ENCODE results near the gene SPEG. TPM values are rescaled to one million over a fixed set of nuclear protein-coding genes. Genes with fewer than 3 reads are reported as not detected.

The SPEG gene
- total and polyA plus RNA-seq, 2 donors, result 1.3 to 19.8 TPM

DNA sequence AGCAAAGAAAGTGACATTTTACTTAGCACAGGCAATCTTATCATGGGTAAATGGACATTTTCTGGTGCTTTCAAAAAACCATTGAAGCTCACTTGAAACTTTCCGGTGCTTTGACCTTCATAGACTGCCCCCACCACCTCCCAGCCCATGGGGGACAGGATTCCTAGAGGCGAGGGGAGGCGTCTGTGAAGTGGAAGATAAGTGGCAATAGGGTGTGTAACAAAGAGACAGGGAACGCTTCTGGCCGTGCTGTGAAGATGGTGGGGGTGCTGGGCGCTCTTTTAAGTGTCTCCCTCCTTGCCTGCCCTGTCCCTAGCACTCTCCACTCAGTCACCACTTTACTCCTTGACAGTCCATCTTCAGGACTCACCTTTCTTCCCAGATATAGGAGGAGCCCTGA, 40.6 kb downstream of the SPEG start:
- H3K27me3 ChIP-seq (ENCODE audit: control insufficient read depth in 2 of 2, insufficient read depth in 1 of 2, low read length in 1 of 2), result peaks cover 0 to 44% of the 10 kb centered on the region in 2 donors
- no peaks in the 10 kb centered on the region for H3K36me3 ChIP-seq (ENCODE audit: control insufficient read depth in 2 of 2, insufficient read depth in 2 of 2, low read length in 1 of 2)
- no peak for DNase-seq (ENCODE audit: low read depth in 6 of 9, low spot score in 9 of 9)
- no peaks in the 10 kb centered on the region for H3K9me3 ChIP-seq (ENCODE audit: control insufficient read depth in 2 of 2, insufficient read depth in 1 of 2, low read length in 1 of 2)
- WGBS, result 96% methylated on average over 6 of the region's 6 CpGs
- H3K4me3 ChIP-seq (ENCODE audit: low read length in 2 of 2), result no peak overlapping the region
- no peak overlapping the region for H3K27ac ChIP-seq (ENCODE audit: low read depth in 1 of 2, low read length in 1 of 2)
- H3K4me1 ChIP-seq (ENCODE audit: control insufficient read depth in 2 of 2, insufficient read depth in 2 of 2, low read length in 2 of 2), result no peaks in the 10 kb centered on the region

- peaks cover 0 to 49% of the 10 kb centered on the region in 2 donors for H3K27me3 ChIP-seq (ENCODE audit: control insufficient read depth in 2 of 2, insufficient read depth in 1 of 2, low read length in 1 of 2)
- no peaks in the 10 kb centered on the region for H3K4me1 ChIP-seq (ENCODE audit: control insufficient read depth in 2 of 2, insufficient read depth in 2 of 2, low read length in 2 of 2)
- WGBS, result 52% methylated on average over 14 of the region's 14 CpGs
- H3K36me3 ChIP-seq (ENCODE audit: control insufficient read depth in 2 of 2, insufficient read depth in 2 of 2, low read length in 1 of 2), result no peaks in the 10 kb centered on the region
- peak in 3 of 9 donors; percentile 46 to 67 (median 63) for DNase-seq (ENCODE audit: low read depth in 6 of 9, low spot score in 9 of 9)
- H3K27ac ChIP-seq (ENCODE audit: low read depth in 1 of 2, low read length in 1 of 2), result no peak overlapping the region
- H3K9me3 ChIP-seq (ENCODE audit: control insufficient read depth in 2 of 2, insufficient read depth in 1 of 2, low read length in 1 of 2), result no peaks in the 10 kb centered on the region
- H3K4me3 ChIP-seq (ENCODE audit: low read length in 2 of 2), result no peak overlapping the region
Measured at GRCh38 chr2:219475697-219476651, 41.3 kb downstream of the SPEG start.

- no peaks in the 10 kb centered on the region for H3K36me3 ChIP-seq (ENCODE audit: control insufficient read depth in 2 of 2, insufficient read depth in 2 of 2, low read length in 1 of 2)
- peaks cover 0 to 56% of the 10 kb centered on the region in 2 donors for H3K27me3 ChIP-seq (ENCODE audit: control insufficient read depth in 2 of 2, insufficient read depth in 1 of 2, low read length in 1 of 2)
- H3K27ac ChIP-seq (ENCODE audit: low read depth in 1 of 2, low read length in 1 of 2), result no peak overlapping the region
- DNase-seq (ENCODE audit: low read depth in 6 of 9, low spot score in 9 of 9), result no peak
- H3K4me1 ChIP-seq (ENCODE audit: control insufficient read depth in 2 of 2, insufficient read depth in 2 of 2, low read length in 2 of 2), result no peaks in the 10 kb centered on the region
- H3K9me3 ChIP-seq (ENCODE audit: control insufficient read depth in 2 of 2, insufficient read depth in 1 of 2, low read length in 1 of 2), result no peaks in the 10 kb centered on the region
- H3K4me3 ChIP-seq (ENCODE audit: low read length in 2 of 2), result no peak overlapping the region
- WGBS, result 26% methylated on average over 16 of the region's 16 CpGs
Measured at GRCh38 chr2:219476652-219477151, 42.1 kb downstream of the SPEG start.

DNA sequence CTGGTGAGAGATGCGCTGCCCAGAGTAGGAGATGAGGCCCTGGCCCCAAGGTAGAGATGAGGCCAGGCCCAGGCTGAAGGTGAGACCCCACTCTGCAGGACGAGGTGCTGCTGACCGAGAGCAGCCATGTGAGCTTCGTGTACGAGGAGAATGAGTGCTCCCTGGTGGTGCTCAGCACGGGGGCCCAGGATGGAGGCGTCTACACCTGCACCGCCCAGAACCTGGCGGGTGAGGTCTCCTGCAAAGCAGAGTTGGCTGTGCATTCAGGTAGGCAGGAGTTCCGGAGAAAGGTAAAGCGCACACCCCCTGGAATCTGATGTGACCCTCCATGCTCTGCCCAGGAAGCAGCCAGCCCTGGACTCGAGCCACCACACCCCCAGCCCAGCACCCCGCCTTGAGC, 42.5 kb downstream of the SPEG start:
- no peak for DNase-seq (ENCODE audit: low read depth in 6 of 9, low spot score in 9 of 9)
- H3K4me3 ChIP-seq (ENCODE audit: low read length in 2 of 2), result no peak overlapping the region
- H3K27ac ChIP-seq (ENCODE audit: low read depth in 1 of 2, low read length in 1 of 2), result no peak overlapping the region
- no peaks in the 10 kb centered on the region for H3K4me1 ChIP-seq (ENCODE audit: control insufficient read depth in 2 of 2, insufficient read depth in 2 of 2, low read length in 2 of 2)
- no peaks in the 10 kb centered on the region for H3K9me3 ChIP-seq (ENCODE audit: control insufficient read depth in 2 of 2, insufficient read depth in 1 of 2, low read length in 1 of 2)
- no peaks in the 10 kb centered on the region for H3K36me3 ChIP-seq (ENCODE audit: control insufficient read depth in 2 of 2, insufficient read depth in 2 of 2, low read length in 1 of 2)
- 95% methylated on average over 13 of the region's 13 CpGs for WGBS
- H3K27me3 ChIP-seq (ENCODE audit: control insufficient read depth in 2 of 2, insufficient read depth in 1 of 2, low read length in 1 of 2), result peaks cover 0 to 61% of the 10 kb centered on the region in 2 donors

DNA sequence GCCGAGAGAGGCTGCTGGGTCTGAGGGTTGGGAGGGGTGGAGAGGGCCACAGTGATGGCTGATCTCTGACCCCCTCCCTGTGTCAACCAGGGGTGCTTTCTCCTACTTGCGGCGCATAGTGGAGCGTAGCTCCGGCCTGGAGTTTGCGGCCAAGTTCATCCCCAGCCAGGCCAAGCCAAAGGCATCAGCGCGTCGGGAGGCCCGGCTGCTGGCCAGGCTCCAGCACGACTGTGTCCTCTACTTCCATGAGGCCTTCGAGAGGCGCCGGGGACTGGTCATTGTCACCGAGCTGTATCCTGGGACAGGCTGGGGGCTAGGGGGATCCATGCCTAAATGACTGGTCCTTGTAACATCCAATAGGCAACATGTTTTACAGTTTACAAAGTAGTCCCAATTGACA, 43.2 kb downstream of the SPEG start:
- no peak overlapping the region for H3K4me3 ChIP-seq (ENCODE audit: low read length in 2 of 2)
- H3K4me1 ChIP-seq (ENCODE audit: control insufficient read depth in 2 of 2, insufficient read depth in 2 of 2, low read length in 2 of 2), result no peaks in the 10 kb centered on the region
- no peak overlapping the region for H3K27ac ChIP-seq (ENCODE audit: low read depth in 1 of 2, low read length in 1 of 2)
- H3K9me3 ChIP-seq (ENCODE audit: control insufficient read depth in 2 of 2, insufficient read depth in 1 of 2, low read length in 1 of 2), result no peaks in the 10 kb centered on the region
- no peak for DNase-seq (ENCODE audit: low read depth in 6 of 9, low spot score in 9 of 9)
- 96% methylated on average over 15 of the region's 15 CpGs for WGBS
- peaks cover 6 to 67% of the 10 kb centered on the region in 2 donors for H3K27me3 ChIP-seq (ENCODE audit: control insufficient read depth in 2 of 2, insufficient read depth in 1 of 2, low read length in 1 of 2)
- H3K36me3 ChIP-seq (ENCODE audit: control insufficient read depth in 2 of 2, insufficient read depth in 2 of 2, low read length in 1 of 2), result no peaks in the 10 kb centered on the region

DNA sequence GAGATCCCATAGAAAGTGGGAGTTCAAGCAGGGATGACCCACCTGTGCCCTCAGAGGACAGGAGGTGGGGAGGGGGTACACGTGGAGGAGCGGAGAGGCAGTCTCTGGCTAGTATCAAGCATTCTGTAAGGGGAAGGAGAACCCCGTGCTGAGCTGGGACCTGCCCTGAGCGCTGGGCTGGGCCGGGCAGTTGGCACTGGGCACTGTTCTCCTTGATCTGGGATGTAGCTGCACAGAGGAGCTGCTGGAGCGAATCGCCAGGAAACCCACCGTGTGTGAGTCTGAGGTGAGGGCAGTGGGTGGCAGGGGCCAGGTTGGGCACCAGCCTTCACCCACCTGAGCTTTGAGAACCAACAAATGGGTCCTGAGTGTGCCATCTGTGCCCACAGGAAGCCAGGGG, 44.3 kb downstream of the SPEG start:
- no peak for DNase-seq (ENCODE audit: low read depth in 6 of 9, low spot score in 9 of 9)
- Histone ChIP-seq H3K36me3 (ENCODE audit: control insufficient read depth in 2 of 2, insufficient read depth in 2 of 2, low read length in 1 of 2) (no peaks in the 10 kb centered on the region), H3K9me3 (ENCODE audit: control insufficient read depth in 2 of 2, insufficient read depth in 1 of 2, low read length in 1 of 2) (no peaks in the 10 kb centered on the region), H3K27me3 (ENCODE audit: control insufficient read depth in 2 of 2, insufficient read depth in 1 of 2, low read length in 1 of 2) (peaks cover 15 to 76% of the 10 kb centered on the region in 2 donors), H3K4me3 (ENCODE audit: low read length in 2 of 2) (no peak overlapping the region), H3K4me1 (ENCODE audit: control insufficient read depth in 2 of 2, insufficient read depth in 2 of 2, low read length in 2 of 2) (peaks cover 0 to under 1% of the 10 kb centered on the region in 2 donors), H3K27ac (ENCODE audit: low read depth in 1 of 2, low read length in 1 of 2) (no peak overlapping the region)
- WGBS, result 88% methylated on average over 8 of the region's 8 CpGs

DNA sequence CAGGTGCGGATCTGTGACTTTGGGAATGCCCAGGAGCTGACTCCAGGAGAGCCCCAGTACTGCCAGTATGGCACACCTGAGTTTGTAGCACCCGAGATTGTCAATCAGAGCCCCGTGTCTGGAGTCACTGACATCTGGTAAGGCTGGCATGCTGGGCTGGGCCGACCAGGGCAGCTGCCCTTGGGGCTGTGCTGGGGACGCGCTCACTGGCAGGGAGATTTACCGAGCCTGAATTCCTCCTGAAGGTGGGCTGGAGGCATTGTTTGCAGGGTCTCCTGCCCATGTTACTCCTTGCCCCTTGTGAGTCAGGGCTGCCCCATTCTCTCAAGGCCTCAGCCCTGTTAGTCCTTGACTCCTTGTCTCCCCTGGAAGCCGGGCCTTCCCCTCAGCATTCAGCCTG, 45.4 kb downstream of the SPEG start:
- Histone ChIP-seq H3K9me3 (ENCODE audit: control insufficient read depth in 2 of 2, insufficient read depth in 1 of 2, low read length in 1 of 2) (no peaks in the 10 kb centered on the region), H3K4me1 (ENCODE audit: control insufficient read depth in 2 of 2, insufficient read depth in 2 of 2, low read length in 2 of 2) (peaks cover 0 to 2% of the 10 kb centered on the region in 2 donors), H3K27ac (ENCODE audit: low read depth in 1 of 2, low read length in 1 of 2) (no peak overlapping the region), H3K4me3 (ENCODE audit: low read length in 2 of 2) (no peak overlapping the region), H3K27me3 (ENCODE audit: control insufficient read depth in 2 of 2, insufficient read depth in 1 of 2, low read length in 1 of 2) (peaks cover 26 to 87% of the 10 kb centered on the region in 2 donors), H3K36me3 (ENCODE audit: control insufficient read depth in 2 of 2, insufficient read depth in 2 of 2, low read length in 1 of 2) (no peaks in the 10 kb centered on the region)
- 97% methylated on average over 8 of the region's 8 CpGs for whole genome bisulfite sequencing
- DNase-seq (ENCODE audit: low read depth in 6 of 9, low spot score in 9 of 9), result no peak

- Histone ChIP-seq H3K36me3 (ENCODE audit: control insufficient read depth in 2 of 2, insufficient read depth in 2 of 2, low read length in 1 of 2) (no peaks in the 10 kb centered on the region), H3K27ac (ENCODE audit: low read depth in 1 of 2, low read length in 1 of 2) (no peak overlapping the region), H3K27me3 (ENCODE audit: control insufficient read depth in 2 of 2, insufficient read depth in 1 of 2, low read length in 1 of 2) (peaks cover 49 to 91% of the 10 kb centered on the region in 2 donors), H3K4me3 (ENCODE audit: low read length in 2 of 2) (no peak overlapping the region), H3K9me3 (ENCODE audit: control insufficient read depth in 2 of 2, insufficient read depth in 1 of 2, low read length in 1 of 2) (no peaks in the 10 kb centered on the region), H3K4me1 (ENCODE audit: control insufficient read depth in 2 of 2, insufficient read depth in 2 of 2, low read length in 2 of 2) (peaks cover 0 to 2% of the 10 kb centered on the region in 2 donors)
- 77% methylated on average over 17 of the region's 17 CpGs for WGBS
- DNase-seq (ENCODE audit: low read depth in 6 of 9, low spot score in 9 of 9), result no peak
Measured at GRCh38 chr2:219482674-219483405, 48.2 kb downstream of the SPEG start.
